ENCODE measurements around the gene SUCLG2.
A peak's percentile ranks its signal among the peaks of the same experiment; 100 is the strongest.

Gene SUCLG2

GRCh38 chr3:67437090-67437489 lies 217.3 kb downstream of the SUCLG2 start:
- no peak for DNase-seq

GRCh38 chr3:67433109-67433508 lies 221.3 kb downstream of the SUCLG2 start:
- DNase-seq = no peak

GRCh38 chr3:67431887-67432286 lies 222.5 kb downstream of the SUCLG2 start:
- no peak for DNase-seq

- DNase-seq = no peak
Observed at GRCh38 chr3:67423722-67424121, 230.7 kb downstream of the SUCLG2 start.

GRCh38 chr3:67421912-67422311 lies 232.5 kb downstream of the SUCLG2 start:
- DNase-seq = no peak

- DNase-seq = no peak
Observed at GRCh38 chr3:67419779-67420178, 234.6 kb downstream of the SUCLG2 start.

GRCh38 chr3:67419218-67419529 lies 235.2 kb downstream of the SUCLG2 start:
- DNase-seq = no peak

GRCh38 chr3:67418426-67419217 lies 235.8 kb downstream of the SUCLG2 start:
- DNase-seq = no peak

GRCh38 chr3:67416703-67417102 lies 237.7 kb downstream of the SUCLG2 start:
- no peak for DNase-seq

GRCh38 chr3:67415511-67415910 lies 238.9 kb downstream of the SUCLG2 start:
- no peak for DNase-seq

GRCh38 chr3:67414740-67415139 lies 239.7 kb downstream of the SUCLG2 start:
- no peak for DNase-seq

- DNase-seq = no peak
Observed at GRCh38 chr3:67405193-67405592, 249.2 kb downstream of the SUCLG2 start.

GRCh38 chr3:67402873-67403272 lies 251.5 kb downstream of the SUCLG2 start:
- DNase-seq = no peak

GRCh38 chr3:67401921-67402320 lies 252.5 kb downstream of the SUCLG2 start:
- DNase-seq = no peak

- DNase-seq = no peak
Observed at GRCh38 chr3:67400476-67400875, 253.9 kb downstream of the SUCLG2 start.

- DNase-seq = no peak
Observed at GRCh38 chr3:67389176-67389575, 265.2 kb downstream of the SUCLG2 start.

GRCh38 chr3:67388738-67389137 lies 265.7 kb downstream of the SUCLG2 start:
- no peak for DNase-seq

GRCh38 chr3:67386451-67386850 lies 268.0 kb downstream of the SUCLG2 start:
- DNase-seq = peak; percentile 10

GRCh38 chr3:67384760-67385397 lies 269.5 kb downstream of the SUCLG2 start:
- peak; percentile 54 for DNase-seq

- no peak for DNase-seq
Observed at GRCh38 chr3:67384016-67384415, 270.4 kb downstream of the SUCLG2 start.

GRCh38 chr3:67383379-67383778 lies 271.0 kb downstream of the SUCLG2 start:
- no peak for DNase-seq

GRCh38 chr3:67382536-67382935 lies 271.9 kb downstream of the SUCLG2 start:
- DNase-seq = no peak

GRCh38 chr3:67381667-67382272 lies 272.6 kb downstream of the SUCLG2 start:
- DNase-seq = peak; percentile 30

- no peak for DNase-seq
Observed at GRCh38 chr3:67380118-67380517, 274.3 kb downstream of the SUCLG2 start.

Data from stimulated activated CD4-positive, alpha-beta T cell treated with anti-CD3 and anti-CD28 coated beads, Interleukin-15, amount 100 ng/mL, for 24 hours (primary cell).